GM20000 (cell line): ENCODE data around the gene SLC25A39.

Source experiments
- DNase-seq: peaks from one replicate; pipeline ENCODE4 v3.0.0; 2012; ENCODE audit warnings: low spot score
- CTCF ChIP-seq: IDR thresholded peaks from 2 replicates; pipeline ENCODE4 v1.5.1; 2012; ENCODE audit warnings: mild to moderate bottlenecking, control low read depth; ENCODE audit errors: extremely low read depth, missing control alignments

Gene SLC25A39

GRCh38 chr17:44352828-44353671 lies 28.4 kb upstream of the SLC25A39 start:
- peak; percentile 23 for DNase-seq
- no peak for TF ChIP-seq CTCF

- no peak for TF ChIP-seq CTCF
- DNase-seq: peak; percentile 18
Measured at GRCh38 chr17:44351961-44352827, 27.6 kb upstream of the SLC25A39 start.

GRCh38 chr17:44351464-44351863 lies 26.8 kb upstream of the SLC25A39 start:
- no peak for TF ChIP-seq CTCF
- no peak for DNase-seq

- peak; percentile 87 for DNase-seq
- peak; percentile 96 for TF ChIP-seq CTCF
Measured at GRCh38 chr17:44350733-44351226, 26.2 kb upstream of the SLC25A39 start.

- no peak for DNase-seq
- no peak for TF ChIP-seq CTCF
Measured at GRCh38 chr17:44349553-44350070, 25.0 kb upstream of the SLC25A39 start.

GRCh38 chr17:44348988-44349364 lies 24.4 kb upstream of the SLC25A39 start:
- DNase-seq: no peak
- TF ChIP-seq CTCF: no peak
